Prostate gland (tissue), 2 donors: ENCODE measurements around the gene ANKRD66. TPM values are rescaled to one million over a fixed set of nuclear protein-coding genes. Genes with fewer than 3 reads are reported as not detected.

Experiments used
- total RNA-seq, 2 donors: library from RNA; depleted of rRNA; stranded (reverse); fragments of >200 nt; gene quantifications; one replicate each; pipeline ENCODE4 v1.1.0, GENCODE V29; 2016

ANKRD66 gene
- total RNA-seq, 2 donors from 2014 or later = not detected

Other genes starting within 250 kb of the ANKRD66 start
- gene CYP39A1, start 94.1 kb upstream of the ANKRD66 start, total RNA-seq = 10 to 100 TPM; 17.6 to 31.2 TPM
- 10 to 100 TPM; 33.7 to 43.7 TPM for gene SLC25A27, start 94.0 kb upstream of the ANKRD66 start, total RNA-seq
- gene TDRD6, start 59.0 kb upstream of the ANKRD66 start, total RNA-seq = 10 to 100 TPM in 1 of 2 donors, under 1 TPM in 1; 0.91 to 13.0 TPM
- gene PLA2G7, start 11.6 kb upstream of the ANKRD66 start, total RNA-seq = 10 to 100 TPM in 1 of 2 donors, 1 to 10 TPM in 1; 6.2 to 38.2 TPM
- under 1 TPM in 1 of 2 donors, not detected in 1; 0.34 TPM for gene MEP1A, start 46.5 kb downstream of the ANKRD66 start, total RNA-seq
- gene ADGRF5, start 175.0 kb downstream of the ANKRD66 start, total RNA-seq = 10 to 100 TPM in 1 of 2 donors, 1 to 10 TPM in 1; 4.7 to 16.1 TPM